ENCODE data around the gene LPCAT3. TPM values are rescaled to one million over a fixed set of nuclear protein-coding genes. Genes with fewer than 3 reads are reported as not detected.

The LPCAT3 gene
- total and polyA plus RNA-seq, 2 of the 4 experiments (the other 2 are of a cell fraction), result 7.0 to 18.6 TPM

- no peak for DNase-seq
- Histone ChIP-seq H3K9ac (ENCODE audit: low read depth, low read length) (no peak overlapping the region), H2BK15ac (ENCODE audit: low read depth, low read length) (no peak overlapping the region), H3K27me3 (ENCODE audit: control insufficient read depth, insufficient read depth, low read length) (no peaks in the 10 kb centered on the region), H3K9me1 (ENCODE audit: insufficient read depth, low read length) (no peaks in the 10 kb centered on the region), H3K14ac (replicated peaks; ENCODE audit: low read depth, low read length) (no peak overlapping the region), H4K5ac (ENCODE audit: low read depth, low read length) (no peak overlapping the region), H4K20me1 (ENCODE audit: insufficient read depth, low read length) (no peaks in the 10 kb centered on the region), H2BK20ac (ENCODE audit: low read depth, low read length) (no peak overlapping the region), H3K4me2 (ENCODE audit: low read depth, low read length) (no peak overlapping the region), H2AK9ac (replicated peaks; ENCODE audit: low read depth, low read length, poor library complexity) (no peak overlapping the region), H4K91ac (ENCODE audit: insufficient read depth, low read depth, low read length) (no peak overlapping the region), H3K18ac (ENCODE audit: low read depth, low read length) (no peak overlapping the region), H3K9me3 (ENCODE audit: control insufficient read depth, insufficient read depth, low read length) (no peaks in the 10 kb centered on the region), H3K4me1 (ENCODE audit: control insufficient read depth, insufficient read depth, low read length) (no peaks in the 10 kb centered on the region), H2AK5ac (ENCODE audit: low read depth, low read length) (no peak overlapping the region), H4K8ac (ENCODE audit: low read depth in 2 of 2, low read length in 2 of 2) (no peak overlapping the region), H3K79me1 (ENCODE audit: low read depth in 1 of 2, low read length in 2 of 2) (peaks cover 0 to 22% of the 10 kb centered on the region in 2 experiments; a peak in 3 of 4 replicates), H2BK120ac (ENCODE audit: low read depth, low read length) (no peak overlapping the region), H2AFZ (replicated peaks; ENCODE audit: low read length, poor library complexity) (no peak overlapping the region), H3K56ac (ENCODE audit: extremely low read depth, insufficient read depth, low read length) (no peak overlapping the region), H3K36me3 (ENCODE audit: control insufficient read depth, insufficient read depth, low read length) (peaks cover 1% of the 10 kb centered on the region; the same call in 1 of the 2 replicates), H3K4ac (ENCODE audit: low read depth, low read length) (no peak overlapping the region), H2BK5ac (ENCODE audit: low read depth, low read length, poor library complexity, severe bottlenecking) (no peak overlapping the region), H3K23ac (ENCODE audit: low read depth, low read length) (no peak overlapping the region), H3K4me3 (ENCODE audit: insufficient read depth, low read depth, low read length) (no peak overlapping the region), H3K27ac (ENCODE audit: insufficient read depth, low read length) (no peak overlapping the region)
- dilution Hi-C loops (cut with HindIII; ENCODE audit: low sequenced_read_pairs, unreplicated experiment), result no loop called here
- POLR2A ChIA-PET (ENCODE audit: unreplicated experiment), result no interaction called here
- BruUV-seq (replicated peaks), result no TSS peak
- no peak for ATAC-seq (ENCODE audit: low read depth)
- no CpG with 5 or more reads among the region's 2 CpGs for WGBS, 2 experiments (ENCODE audit: extremely low coverage in 2 of 2, insufficient read length in 1 of 2)
- TF ChIP-seq RAD21 (IDR thresholded peaks at IDR 0.05; ENCODE audit: low read length) (no peak), SMC3 (IDR thresholded peaks at IDR 0.05; ENCODE audit: low read depth, low read length) (no peak), CHD1 (IDR thresholded peaks at IDR 0.05; ENCODE audit: low read depth, low read length) (no peak), RCOR1 (IDR thresholded peaks at IDR 0.05; ENCODE audit: insufficient replicate concordance, low read length) (no peak), NFE2L2 (IDR thresholded peaks at IDR 0.05; ENCODE audit: low read depth, low read length) (no peak), BHLHE40 (IDR thresholded peaks at IDR 0.05; ENCODE audit: low read depth, low read length) (no peak), RFX5 (IDR thresholded peaks at IDR 0.05; ENCODE audit: low read depth, low read length) (no peak), POLR2A (IDR thresholded peaks at IDR 0.05; ENCODE audit: low read depth, low read length) (no peak), MAFK (IDR thresholded peaks at IDR 0.05; ENCODE audit: low read depth, low read length) (no peak), ELK1 (IDR thresholded peaks at IDR 0.05; ENCODE audit: borderline replicate concordance, low read depth, low read length) (no peak), MAZ (IDR thresholded peaks at IDR 0.05; ENCODE audit: borderline replicate concordance, low read depth, low read length) (no peak), CEBPB (IDR thresholded peaks at IDR 0.05; ENCODE audit: low read depth, low read length) (no peak), CTCF (conservative IDR thresholded peaks at IDR 0.05; ENCODE audit: low read depth, low read length) (no peak)
- in situ Hi-C loops (cut with MboI; ENCODE audit: low sequenced_read_pairs), result no loop called here
- CTCF ChIA-PET, result no interaction called here
- intact Hi-C loops (cut with micrococcal nuclease), result no loop called here
Observed at GRCh38 chr12:7004287-7004803, 13.9 kb downstream of the LPCAT3 start.

Measured in IMR-90 (cell line).